WTC11 (cell line): ENCODE measurements around the gene ADAMTS15.

ENCODE experiments used
- CTCF ChIP-seq: fragments of 200-600 bp; IDR thresholded peaks from 2 replicates; pipeline ENCODE4 v1.8.0; 2022; ENCODE audit warnings: antibody characterized with exemption
- JUN ChIP-seq: sonication (generic); formaldehyde crosslinking; IDR thresholded peaks from 2 replicates; pipeline ENCODE4 v1.8.0; 2023; ENCODE audit warnings: mild to moderate bottlenecking, missing genetic modification reagents
- MAX ChIP-seq: sonication (generic); formaldehyde crosslinking; IDR thresholded peaks from 2 replicates; pipeline ENCODE4 v1.8.0; 2022; ENCODE audit warnings: mild to moderate bottlenecking, missing genetic modification reagents
- MLX ChIP-seq: sonication (generic); formaldehyde crosslinking; IDR thresholded peaks from 2 replicates; pipeline ENCODE4 v1.8.1; 2023; ENCODE audit warnings: mild to moderate bottlenecking, missing genetic modification reagents, moderate library complexity
- TCF7 ChIP-seq: sonication (generic); formaldehyde crosslinking; IDR thresholded peaks from 2 replicates; pipeline ENCODE4 v1.8.0; 2022; ENCODE audit warnings: mild to moderate bottlenecking, low read depth, missing genetic modification reagents, moderate library complexity
- ZNF317 ChIP-seq: sonication (generic); formaldehyde crosslinking; IDR thresholded peaks from 2 replicates; pipeline ENCODE4 v1.8.1; 2023; ENCODE audit warnings: low read depth, mild to moderate bottlenecking, moderate library complexity, missing genetic modification reagents, borderline replicate concordance
- ZNF512 ChIP-seq: sonication (generic); formaldehyde crosslinking; IDR thresholded peaks from 2 replicates; pipeline ENCODE4 v1.8.1; 2022; ENCODE audit warnings: missing genetic modification reagents, borderline replicate concordance
- TF ChIP-seq, protein P1 (sequence below): sonication (generic); formaldehyde crosslinking; IDR thresholded peaks from 2 replicates; pipeline ENCODE4 v1.8.0; 2022; ENCODE audit warnings: missing genetic modification reagents
- TF ChIP-seq, protein P2 (sequence below): sonication (generic); formaldehyde crosslinking; IDR thresholded peaks from 2 replicates; pipeline ENCODE4 v1.8.0; 2022; ENCODE audit warnings: mild to moderate bottlenecking, missing genetic modification reagents
- TF ChIP-seq, protein P3 (sequence below): sonication (generic); formaldehyde crosslinking; IDR thresholded peaks from 2 replicates; pipeline ENCODE4 v1.8.1; 2022; ENCODE audit warnings: mild to moderate bottlenecking, moderate library complexity, missing genetic modification reagents

- TF ChIP-seq CTCF (no peak), MLX (CRISPR knock-in tag) (no peak), TCF7 (no peak), ZNF512 (CRISPR knock-in tag) (no peak), JUN (no peak), ZNF317 (CRISPR knock-in tag) (no peak), MAX (CRISPR knock-in tag) (no peak)
- TF ChIP-seq, protein P1, sequence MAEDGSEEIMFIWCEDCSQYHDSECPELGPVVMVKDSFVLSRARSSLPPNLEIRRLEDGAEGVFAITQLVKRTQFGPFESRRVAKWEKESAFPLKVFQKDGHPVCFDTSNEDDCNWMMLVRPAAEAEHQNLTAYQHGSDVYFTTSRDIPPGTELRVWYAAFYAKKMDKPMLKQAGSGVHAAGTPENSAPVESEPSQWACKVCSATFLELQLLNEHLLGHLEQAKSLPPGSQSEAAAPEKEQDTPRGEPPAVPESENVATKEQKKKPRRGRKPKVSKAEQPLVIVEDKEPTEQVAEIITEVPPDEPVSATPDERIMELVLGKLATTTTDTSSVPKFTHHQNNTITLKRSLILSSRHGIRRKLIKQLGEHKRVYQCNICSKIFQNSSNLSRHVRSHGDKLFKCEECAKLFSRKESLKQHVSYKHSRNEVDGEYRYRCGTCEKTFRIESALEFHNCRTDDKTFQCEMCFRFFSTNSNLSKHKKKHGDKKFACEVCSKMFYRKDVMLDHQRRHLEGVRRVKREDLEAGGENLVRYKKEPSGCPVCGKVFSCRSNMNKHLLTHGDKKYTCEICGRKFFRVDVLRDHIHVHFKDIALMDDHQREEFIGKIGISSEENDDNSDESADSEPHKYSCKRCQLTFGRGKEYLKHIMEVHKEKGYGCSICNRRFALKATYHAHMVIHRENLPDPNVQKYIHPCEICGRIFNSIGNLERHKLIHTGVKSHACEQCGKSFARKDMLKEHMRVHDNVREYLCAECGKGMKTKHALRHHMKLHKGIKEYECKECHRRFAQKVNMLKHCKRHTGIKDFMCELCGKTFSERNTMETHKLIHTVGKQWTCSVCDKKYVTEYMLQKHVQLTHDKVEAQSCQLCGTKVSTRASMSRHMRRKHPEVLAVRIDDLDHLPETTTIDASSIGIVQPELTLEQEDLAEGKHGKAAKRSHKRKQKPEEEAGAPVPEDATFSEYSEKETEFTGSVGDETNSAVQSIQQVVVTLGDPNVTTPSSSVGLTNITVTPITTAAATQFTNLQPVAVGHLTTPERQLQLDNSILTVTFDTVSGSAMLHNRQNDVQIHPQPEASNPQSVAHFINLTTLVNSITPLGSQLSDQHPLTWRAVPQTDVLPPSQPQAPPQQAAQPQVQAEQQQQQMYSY (CRISPR knock-in tag): no peak
- TF ChIP-seq, protein P2, sequence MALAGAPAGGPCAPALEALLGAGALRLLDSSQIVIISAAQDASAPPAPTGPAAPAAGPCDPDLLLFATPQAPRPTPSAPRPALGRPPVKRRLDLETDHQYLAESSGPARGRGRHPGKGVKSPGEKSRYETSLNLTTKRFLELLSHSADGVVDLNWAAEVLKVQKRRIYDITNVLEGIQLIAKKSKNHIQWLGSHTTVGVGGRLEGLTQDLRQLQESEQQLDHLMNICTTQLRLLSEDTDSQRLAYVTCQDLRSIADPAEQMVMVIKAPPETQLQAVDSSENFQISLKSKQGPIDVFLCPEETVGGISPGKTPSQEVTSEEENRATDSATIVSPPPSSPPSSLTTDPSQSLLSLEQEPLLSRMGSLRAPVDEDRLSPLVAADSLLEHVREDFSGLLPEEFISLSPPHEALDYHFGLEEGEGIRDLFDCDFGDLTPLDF (CRISPR knock-in tag): no peak
- TF ChIP-seq, protein P3, sequence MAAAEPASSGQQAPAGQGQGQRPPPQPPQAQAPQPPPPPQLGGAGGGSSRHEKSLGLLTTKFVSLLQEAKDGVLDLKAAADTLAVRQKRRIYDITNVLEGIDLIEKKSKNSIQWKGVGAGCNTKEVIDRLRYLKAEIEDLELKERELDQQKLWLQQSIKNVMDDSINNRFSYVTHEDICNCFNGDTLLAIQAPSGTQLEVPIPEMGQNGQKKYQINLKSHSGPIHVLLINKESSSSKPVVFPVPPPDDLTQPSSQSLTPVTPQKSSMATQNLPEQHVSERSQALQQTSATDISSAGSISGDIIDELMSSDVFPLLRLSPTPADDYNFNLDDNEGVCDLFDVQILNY (CRISPR knock-in tag): no peak
Measured at GRCh38 chr11:130425156-130425555, 23.3 kb upstream of the ADAMTS15 start.
